Naive B cell (primary cell): ENCODE measurements around the gene CLEC16A. TPM values are rescaled to one million over a fixed set of nuclear protein-coding genes. Genes with fewer than 3 reads are reported as not detected.

Experiments used
- polyA plus RNA-seq, 6 donors: library from polyadenylated mRNA; unstranded; fragments of 300-500 nt; fragmentation: Illumina TruSeq; gene quantifications; one replicate each; pipeline ENCODE4 v1.2.3, GENCODE V29; 2021; ENCODE audit warnings: low read depth in 6 of 6

CLEC16A gene
- polyA plus RNA-seq, 6 donors from 2014 or later: 11.8 to 34.9 (median 18.7) TPM

Other genes starting within 250 kb of the CLEC16A start
- gene TEKT5, start 249.6 kb upstream of the CLEC16A start, polyA plus RNA-seq: under 1 TPM in 2 of 6 donors, not detected in 4; 0.32 to 0.35 TPM
- 10 to 100 TPM; 45.4 to 78.3 (median 63.5) TPM for gene NUBP1, start 200.7 kb upstream of the CLEC16A start, polyA plus RNA-seq
- under 1 TPM in 5 of 6 donors, not detected in 1; 0.27 to 0.82 (median 0.36) TPM for gene TVP23A, start 125.8 kb upstream of the CLEC16A start, polyA plus RNA-seq
- gene CIITA, start 67.4 kb upstream of the CLEC16A start, polyA plus RNA-seq: 100 to 1,000 TPM; 130 to 259 (median 150) TPM
- gene DEXI, start 2.1 kb upstream of the CLEC16A start, polyA plus RNA-seq: 10 to 100 TPM; 10.1 to 22.6 (median 15.6) TPM